ENCODE results near the gene MAMLD1.

GRCh38 chrX:150489359-150490015 is 126.4 kb downstream of the MAMLD1 start:
- TF ChIP-seq, protein P1, sequence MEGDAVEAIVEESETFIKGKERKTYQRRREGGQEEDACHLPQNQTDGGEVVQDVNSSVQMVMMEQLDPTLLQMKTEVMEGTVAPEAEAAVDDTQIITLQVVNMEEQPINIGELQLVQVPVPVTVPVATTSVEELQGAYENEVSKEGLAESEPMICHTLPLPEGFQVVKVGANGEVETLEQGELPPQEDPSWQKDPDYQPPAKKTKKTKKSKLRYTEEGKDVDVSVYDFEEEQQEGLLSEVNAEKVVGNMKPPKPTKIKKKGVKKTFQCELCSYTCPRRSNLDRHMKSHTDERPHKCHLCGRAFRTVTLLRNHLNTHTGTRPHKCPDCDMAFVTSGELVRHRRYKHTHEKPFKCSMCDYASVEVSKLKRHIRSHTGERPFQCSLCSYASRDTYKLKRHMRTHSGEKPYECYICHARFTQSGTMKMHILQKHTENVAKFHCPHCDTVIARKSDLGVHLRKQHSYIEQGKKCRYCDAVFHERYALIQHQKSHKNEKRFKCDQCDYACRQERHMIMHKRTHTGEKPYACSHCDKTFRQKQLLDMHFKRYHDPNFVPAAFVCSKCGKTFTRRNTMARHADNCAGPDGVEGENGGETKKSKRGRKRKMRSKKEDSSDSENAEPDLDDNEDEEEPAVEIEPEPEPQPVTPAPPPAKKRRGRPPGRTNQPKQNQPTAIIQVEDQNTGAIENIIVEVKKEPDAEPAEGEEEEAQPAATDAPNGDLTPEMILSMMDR (IDR thresholded peaks at IDR 0.05; ENCODE audit: insufficient read depth, low read length), result no peak
- no peak for TF ChIP-seq SPI1 (IDR thresholded peaks at IDR 0.05; ENCODE audit: borderline replicate concordance, low read depth)
